Panc1 (cell line): Measurements from ENCODE around the gene UBXN11. TPM values are rescaled to one million over a fixed set of nuclear protein-coding genes. Genes with fewer than 3 reads are reported as not detected.

Source experiments
- ATAC-seq: fragments of 200-7000 bp; cut with Tn5 transposase; 2 replicates; pipeline ENCODE4 v1.9.1; 2020; ENCODE audit warnings: mild to moderate bottlenecking, moderate library complexity
- BruUV-seq: library from RNA; stranded (reverse); fragments of 400-500 nt; replicated peaks from 2 replicates; lab custom pipeline; 2021; lab: Mats Ljungman, UMichigan
- CTCF ChIA-PET: fragments of 300-600 bp; sonication (Branson Sonifier 250); formaldehyde crosslinking; loops from one replicate; lab custom pipeline; 2022; ENCODE audit warnings: antibody characterized with exemption; lab: Charles Lee
- POLR2A ChIA-PET: fragments of 300-600 bp; sonication (Branson Sonifier 250); formaldehyde crosslinking; loops from one replicate; lab custom pipeline; 2022; ENCODE audit warnings: antibody characterized with exemption; lab: Charles Lee
- DNase-seq: peaks from one replicate; pipeline ENCODE4 v3.0.0-alpha.2; 2010; ENCODE audit warnings: low read depth, low spot score
- H3K27ac ChIP-seq: 2 replicates; pipeline ENCODE4 v1.5.1; 2011; ENCODE audit warnings: mild to moderate bottlenecking, low read length, inconsistent platforms
- H3K27me3 ChIP-seq: fragments of 200-500 bp; sonication (Bioruptor generic); 2 replicates; pipeline ENCODE4 v1.6.0; 2014; ENCODE audit warnings: low read length, inconsistent platforms; ENCODE audit not compliant: control insufficient read depth, insufficient read depth
- H3K36me3 ChIP-seq: fragments of 200-500 bp; sonication (Bioruptor generic); 2 replicates; pipeline ENCODE4 v1.5.1; 2014; ENCODE audit warnings: inconsistent platforms, mild to moderate bottlenecking, low read length, moderate library complexity; ENCODE audit not compliant: control insufficient read depth, insufficient read depth
- H3K4me1 ChIP-seq: 2 replicates; pipeline ENCODE4 v1.5.1; 2011; ENCODE audit warnings: inconsistent platforms, mild to moderate bottlenecking, low read length, moderate library complexity; ENCODE audit not compliant: control insufficient read depth, insufficient read depth
- H3K4me3 ChIP-seq, 2 experiments: 2 replicates each; pipeline ENCODE4 v1.5.1; 2011 to 2012; ENCODE audit warnings: low read depth in 2 of 2, low read length in 2 of 2, mild to moderate bottlenecking in 2 of 2, inconsistent platforms in 1 of 2, moderate library complexity in 1 of 2
- H3K9me3 ChIP-seq: fragments of 200-500 bp; sonication (Bioruptor generic); 2 replicates; pipeline ENCODE4 v1.5.1; 2014; ENCODE audit warnings: low read depth, mild to moderate bottlenecking, inconsistent platforms, low read length, moderate library complexity; ENCODE audit not compliant: control insufficient read depth, insufficient read depth
- POLR2AphosphoS5 ChIP-seq: IDR thresholded peaks from 2 replicates; pipeline ENCODE4 v1.6.1; 2012; ENCODE audit warnings: mild to moderate bottlenecking, low read depth, low read length, moderate library complexity
- SIN3A ChIP-seq: IDR thresholded peaks from 2 replicates; pipeline ENCODE4 v1.6.1; 2012; ENCODE audit warnings: low read depth, mild to moderate bottlenecking, low read length, moderate library complexity, borderline replicate concordance; ENCODE audit not compliant: insufficient read depth
- TCF7L2 ChIP-seq: IDR thresholded peaks from 2 replicates; pipeline ENCODE4 v1.6.1; 2011; ENCODE audit warnings: mild to moderate bottlenecking, low read depth, low read length, inconsistent platforms
- in situ Hi-C: cut with HindIII; loops from 2 replicates; pipeline ENCODE4 v1.10.0; 2016; ENCODE audit warnings: low sequenced_read_pairs, low pct_unique_long_range_greater_than_20kb
- intact Hi-C: fragments of 100-400 bp; cut with micrococcal nuclease; formaldehyde crosslinking; loops from one replicate; pipeline ENCODE4 v1.10.0; 2022; ENCODE audit not compliant: unreplicated experiment
- total RNA-seq: library from RNA; stranded (reverse); gene quantifications from one replicate; pipeline ENCODE4 v1.2.1, GENCODE V29; 2021; ENCODE audit not compliant: unreplicated experiment
- TF ChIP-seq, protein P1 (sequence below): fragments of 450-650 bp; IDR thresholded peaks from 2 replicates; pipeline ENCODE4 v1.5.1; 2017; ENCODE audit warnings: mild to moderate bottlenecking
- TF ChIP-seq, protein P2 (sequence below), 2 experiments: IDR thresholded peaks; 2 replicates each; pipeline ENCODE4 v1.6.1; 2011 to 2012; ENCODE audit warnings: low read depth in 2 of 2, control low read depth in 1 of 2, low read length in 1 of 2, mild to moderate bottlenecking in 1 of 2, moderate library complexity in 1 of 2; ENCODE audit not compliant: insufficient read depth in 1 of 2

The UBXN11 gene
- total RNA-seq, 1 experiment from 2014 or later = 23.7 TPM

DNA sequence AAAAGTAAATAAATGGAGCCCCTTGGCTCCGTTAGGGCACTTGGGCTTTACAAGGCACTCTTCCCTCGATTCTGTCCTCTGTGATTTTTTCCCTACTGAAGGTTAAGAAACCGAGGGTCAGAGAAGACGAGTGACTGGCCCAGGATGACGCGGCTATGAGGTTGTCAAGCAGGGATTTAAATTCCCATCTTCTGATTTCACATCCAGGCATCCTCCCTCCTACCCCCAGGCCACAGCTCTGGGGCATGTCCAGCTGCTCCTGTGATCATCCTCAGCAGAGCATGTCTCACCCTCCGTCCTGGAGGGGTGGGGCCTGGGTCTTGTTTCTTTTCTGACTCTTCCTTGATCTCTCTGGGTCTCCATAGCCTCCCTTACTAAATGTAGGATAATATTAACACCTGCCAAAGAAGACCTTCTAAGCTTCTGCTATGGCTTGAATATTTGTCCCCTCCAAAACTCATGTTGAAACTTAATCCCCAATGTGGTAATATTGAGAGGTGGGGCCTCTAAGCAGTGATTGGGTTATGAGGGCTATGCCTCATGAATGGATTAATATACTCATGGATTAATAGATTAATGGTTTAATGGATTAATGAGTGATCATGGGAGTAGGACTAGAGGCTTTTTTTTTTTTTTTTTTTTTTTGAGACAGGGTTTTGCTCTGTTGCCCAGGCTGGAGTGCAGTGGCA, 42.9 kb upstream of the UBXN11 start:
- Histone ChIP-seq H3K4me3 (no peak overlapping the region), H3K9me3 (no peaks in the 10 kb centered on the region), H3K27ac (no peak overlapping the region), H3K27me3 (no peaks in the 10 kb centered on the region), H3K36me3 (no peaks in the 10 kb centered on the region), H3K4me1 (peaks cover 15% of the 10 kb centered on the region)
- intact Hi-C loops = no loop called here
- POLR2A ChIA-PET = no interaction called here
- CTCF ChIA-PET = no interaction called here
- DNase-seq = no peak
- no TSS peak for BruUV-seq
- TF ChIP-seq, protein P1, sequence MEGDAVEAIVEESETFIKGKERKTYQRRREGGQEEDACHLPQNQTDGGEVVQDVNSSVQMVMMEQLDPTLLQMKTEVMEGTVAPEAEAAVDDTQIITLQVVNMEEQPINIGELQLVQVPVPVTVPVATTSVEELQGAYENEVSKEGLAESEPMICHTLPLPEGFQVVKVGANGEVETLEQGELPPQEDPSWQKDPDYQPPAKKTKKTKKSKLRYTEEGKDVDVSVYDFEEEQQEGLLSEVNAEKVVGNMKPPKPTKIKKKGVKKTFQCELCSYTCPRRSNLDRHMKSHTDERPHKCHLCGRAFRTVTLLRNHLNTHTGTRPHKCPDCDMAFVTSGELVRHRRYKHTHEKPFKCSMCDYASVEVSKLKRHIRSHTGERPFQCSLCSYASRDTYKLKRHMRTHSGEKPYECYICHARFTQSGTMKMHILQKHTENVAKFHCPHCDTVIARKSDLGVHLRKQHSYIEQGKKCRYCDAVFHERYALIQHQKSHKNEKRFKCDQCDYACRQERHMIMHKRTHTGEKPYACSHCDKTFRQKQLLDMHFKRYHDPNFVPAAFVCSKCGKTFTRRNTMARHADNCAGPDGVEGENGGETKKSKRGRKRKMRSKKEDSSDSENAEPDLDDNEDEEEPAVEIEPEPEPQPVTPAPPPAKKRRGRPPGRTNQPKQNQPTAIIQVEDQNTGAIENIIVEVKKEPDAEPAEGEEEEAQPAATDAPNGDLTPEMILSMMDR = no peak
- TF ChIP-seq TCF7L2 (no peak), SIN3A (no peak), POLR2AphosphoS5 (no peak)
- TF ChIP-seq, protein P2, sequence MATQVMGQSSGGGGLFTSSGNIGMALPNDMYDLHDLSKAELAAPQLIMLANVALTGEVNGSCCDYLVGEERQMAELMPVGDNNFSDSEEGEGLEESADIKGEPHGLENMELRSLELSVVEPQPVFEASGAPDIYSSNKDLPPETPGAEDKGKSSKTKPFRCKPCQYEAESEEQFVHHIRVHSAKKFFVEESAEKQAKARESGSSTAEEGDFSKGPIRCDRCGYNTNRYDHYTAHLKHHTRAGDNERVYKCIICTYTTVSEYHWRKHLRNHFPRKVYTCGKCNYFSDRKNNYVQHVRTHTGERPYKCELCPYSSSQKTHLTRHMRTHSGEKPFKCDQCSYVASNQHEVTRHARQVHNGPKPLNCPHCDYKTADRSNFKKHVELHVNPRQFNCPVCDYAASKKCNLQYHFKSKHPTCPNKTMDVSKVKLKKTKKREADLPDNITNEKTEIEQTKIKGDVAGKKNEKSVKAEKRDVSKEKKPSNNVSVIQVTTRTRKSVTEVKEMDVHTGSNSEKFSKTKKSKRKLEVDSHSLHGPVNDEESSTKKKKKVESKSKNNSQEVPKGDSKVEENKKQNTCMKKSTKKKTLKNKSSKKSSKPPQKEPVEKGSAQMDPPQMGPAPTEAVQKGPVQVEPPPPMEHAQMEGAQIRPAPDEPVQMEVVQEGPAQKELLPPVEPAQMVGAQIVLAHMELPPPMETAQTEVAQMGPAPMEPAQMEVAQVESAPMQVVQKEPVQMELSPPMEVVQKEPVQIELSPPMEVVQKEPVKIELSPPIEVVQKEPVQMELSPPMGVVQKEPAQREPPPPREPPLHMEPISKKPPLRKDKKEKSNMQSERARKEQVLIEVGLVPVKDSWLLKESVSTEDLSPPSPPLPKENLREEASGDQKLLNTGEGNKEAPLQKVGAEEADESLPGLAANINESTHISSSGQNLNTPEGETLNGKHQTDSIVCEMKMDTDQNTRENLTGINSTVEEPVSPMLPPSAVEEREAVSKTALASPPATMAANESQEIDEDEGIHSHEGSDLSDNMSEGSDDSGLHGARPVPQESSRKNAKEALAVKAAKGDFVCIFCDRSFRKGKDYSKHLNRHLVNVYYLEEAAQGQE (IDR thresholded peaks at IDR 0.05; ENCODE audit: insufficient read depth in 1 of 2, low read depth in 2 of 2, low read length in 1 of 2) = no peak
- in situ Hi-C loops = no loop called here
- ATAC-seq = no peak

DNA sequence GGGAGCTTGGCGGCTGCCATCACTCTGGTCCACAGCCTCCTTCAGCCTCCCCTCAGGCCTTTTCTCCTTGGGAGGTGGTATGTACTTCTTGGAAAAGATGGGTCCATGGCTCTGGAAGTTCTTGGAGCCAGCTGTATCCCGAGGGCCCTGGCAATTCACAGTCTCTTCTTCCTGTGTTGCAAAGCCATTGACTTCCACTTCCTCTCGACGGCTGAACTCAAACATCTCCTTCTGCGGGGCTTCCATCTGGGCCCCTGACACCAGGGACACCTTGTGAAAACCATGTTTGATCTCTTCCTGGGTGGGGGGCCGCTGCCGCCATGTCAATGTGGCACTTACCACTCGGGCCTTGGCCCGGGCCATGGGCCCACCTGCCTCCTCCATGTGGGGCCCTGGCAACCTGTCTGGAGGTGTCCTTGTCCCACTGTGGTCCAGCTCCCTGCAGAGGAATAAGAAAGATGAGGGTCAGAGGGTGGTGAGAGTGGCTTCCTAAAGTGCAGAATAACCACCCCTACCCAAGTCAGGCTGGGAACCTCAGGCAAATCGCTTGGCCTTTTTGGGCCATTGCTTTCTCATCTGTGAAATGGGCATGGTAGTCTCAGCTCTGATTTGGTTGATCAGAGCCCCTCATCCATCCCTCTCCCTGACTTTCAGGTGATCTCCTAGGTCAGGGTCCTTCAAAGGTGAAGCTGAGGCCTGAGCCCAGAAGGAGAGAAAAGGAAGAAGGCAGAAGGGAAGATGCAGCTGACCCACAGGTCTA, 40.0 kb upstream of the UBXN11 start:
- in situ Hi-C loops (no loop called here), intact Hi-C loops (no loop called here)
- ATAC-seq = no peak
- no TSS peak for BruUV-seq
- no peak for TF ChIP-seq POLR2AphosphoS5
- H3K27me3 ChIP-seq = no peaks in the 10 kb centered on the region
- H3K4me1 ChIP-seq = peaks cover 13% of the 10 kb centered on the region
- H3K27ac ChIP-seq = no peak overlapping the region
- ChIA-PET POLR2A (no interaction called here), CTCF (interaction anchor here (0.7 kb wide), 1 partner anchor 420 kb away, joined by 3 read pairs; no protein-coding TSS in a partner anchor)
- no peak for DNase-seq
- H3K9me3 ChIP-seq = no peaks in the 10 kb centered on the region
- H3K4me3 ChIP-seq = no peak overlapping the region
- H3K36me3 ChIP-seq = no peaks in the 10 kb centered on the region

DNA sequence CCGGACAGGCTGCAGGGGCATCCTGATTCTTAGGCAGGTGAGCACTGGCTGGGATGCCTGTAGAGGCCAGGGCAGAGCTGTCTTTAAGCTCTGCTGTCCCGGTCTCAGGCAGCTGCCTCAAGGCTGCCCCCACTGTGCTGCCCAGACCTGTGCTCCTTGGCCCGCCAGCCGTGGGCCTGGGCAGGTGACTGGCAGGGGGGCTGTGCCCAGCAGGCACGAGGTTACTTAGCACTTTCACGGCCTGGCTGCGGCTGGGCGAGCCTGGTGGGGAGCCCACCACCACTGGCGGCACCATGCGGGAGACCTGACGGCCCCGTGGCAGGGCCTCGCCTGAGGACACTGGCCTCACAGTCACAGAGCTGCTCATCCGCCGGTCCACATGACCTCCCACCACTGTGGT, 39.3 kb upstream of the UBXN11 start:
- Histone ChIP-seq H3K36me3 (no peaks in the 10 kb centered on the region), H3K9me3 (no peaks in the 10 kb centered on the region), H3K4me3 (no peak overlapping the region), H3K27me3 (no peaks in the 10 kb centered on the region), H3K27ac (no peak overlapping the region), H3K4me1 (peaks cover 5% of the 10 kb centered on the region)
- ATAC-seq = peak; percentile 59
- in situ Hi-C loops = no loop called here
- ChIA-PET POLR2A (no interaction called here), CTCF (no interaction called here)
- no peak for DNase-seq
- intact Hi-C loops = no loop called here
- BruUV-seq = no TSS peak
- TF ChIP-seq TCF7L2 (no peak), POLR2AphosphoS5 (no peak), SIN3A (no peak)
- TF ChIP-seq, protein P1 = no peak
- TF ChIP-seq, protein P2 (IDR thresholded peaks at IDR 0.05; ENCODE audit: insufficient read depth in 1 of 2, low read depth in 2 of 2, low read length in 1 of 2) = no peak
